Measurements from ENCODE around the gene TGM4.
"Not testable (repeated sequence)": the region's sequence is repeated elsewhere in the genome, so short reads cannot be mapped to it uniquely, and the experiment has no call there.

DNA sequence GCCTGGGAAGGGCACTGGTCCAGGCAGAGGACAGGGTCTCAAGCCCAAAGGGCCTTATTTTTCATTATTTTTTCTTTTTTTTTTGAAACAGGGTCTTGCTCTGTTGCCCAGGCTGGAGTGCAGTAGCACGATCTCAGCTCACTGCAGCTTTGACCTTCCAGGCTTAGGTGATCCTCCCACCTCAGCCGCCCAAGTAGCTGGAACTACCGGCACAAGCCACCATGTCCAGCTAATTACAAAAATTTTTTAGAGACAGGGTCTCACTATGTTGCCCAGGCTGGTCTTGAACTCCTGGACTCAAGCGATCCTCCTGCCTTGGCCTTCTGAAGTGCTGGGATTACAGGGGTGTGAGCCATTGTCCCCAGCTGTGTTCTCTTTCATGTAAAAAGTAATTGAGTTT is 75.4 kb downstream of the TGM4 start:
- not testable (repeated sequence) for TF ChIP-seq CTCF, POLR2A (IDR thresholded peaks at IDR 0.05)

Measured in Peyer's patch (tissue), 4 donors.